Type B pancreatic cell (in vitro differentiated cells): ENCODE measurements around the gene TRPM3. TPM values are rescaled to one million over a fixed set of nuclear protein-coding genes. Genes with fewer than 3 reads are reported as not detected.
"Not testable (repeated sequence)": the region's sequence is repeated elsewhere in the genome, so short reads cannot be mapped to it uniquely, and the experiment has no call there.

Experiments used
- DNase-seq: peaks from one replicate; pipeline ENCODE4 v3.0.0; 2021; ENCODE audit warnings: mixed read lengths; ENCODE audit not compliant: unreplicated experiment; ENCODE audit errors: extremely low spot score
- H3K27ac Mint-ChIP-seq: 2 replicates; pipeline ENCODE4 v1.8.0; 2021; ENCODE audit warnings: mild to moderate bottlenecking, mixed read lengths
- H3K27me3 Mint-ChIP-seq: 2 replicates; pipeline ENCODE4 v1.8.0; 2021; ENCODE audit warnings: mixed read lengths
- H3K36me3 Mint-ChIP-seq: 2 replicates; pipeline ENCODE4 v1.8.0; 2021; ENCODE audit warnings: mixed read lengths
- H3K4me1 Mint-ChIP-seq: one replicate; pipeline ENCODE4 v1.8.0; 2021; ENCODE audit warnings: mixed read lengths; ENCODE audit not compliant: unreplicated experiment
- H3K4me3 Mint-ChIP-seq: 2 replicates; pipeline ENCODE4 v1.8.0; 2021; ENCODE audit warnings: mild to moderate bottlenecking, mixed read lengths
- H3K9me3 Mint-ChIP-seq: 2 replicates; pipeline ENCODE4 v1.8.0; 2021; ENCODE audit warnings: mixed read lengths
- total RNA-seq: library from RNA; stranded (reverse); gene quantifications from 2 replicates; pipeline ENCODE4 v1.2.1, GENCODE V29; 2021; ENCODE audit warnings: low replicate concordance
- TF ChIP-seq, protein P1 (sequence below): fragments of 200-600 bp; sonication (generic); conservative IDR thresholded peaks from 2 replicates; pipeline ENCODE4 v1.5.0; 2021; ENCODE audit warnings: antibody characterized with exemption, mild to moderate bottlenecking

Gene TRPM3
- total RNA-seq, 1 donor from 2014 or later, result 17.0 TPM

DNA sequence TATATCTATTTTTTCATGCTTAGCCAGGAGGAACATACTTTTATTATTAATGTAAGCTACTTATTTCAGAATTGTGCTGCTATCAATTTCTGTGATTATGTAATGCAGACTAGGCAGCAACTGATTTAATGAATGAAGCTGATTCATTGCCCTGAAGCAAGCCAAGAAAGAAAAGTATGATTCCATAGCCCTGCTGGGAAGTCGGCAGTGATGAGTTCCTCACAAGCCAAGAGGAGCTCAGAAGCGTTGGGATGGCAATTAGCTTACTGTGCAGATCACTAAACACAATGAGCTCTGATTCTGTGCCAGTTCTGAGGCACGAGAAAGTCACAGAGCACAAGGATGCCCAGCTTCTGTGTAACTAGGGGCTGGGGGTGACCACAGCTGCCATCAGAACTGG lies 452.7 kb downstream of the TRPM3 start:
- DNase-seq, result no peak
- no peaks in the 10 kb centered on the region for H3K4me1 Mint-ChIP-seq
- H3K9me3 Mint-ChIP-seq, result no peaks in the 10 kb centered on the region
- H3K27ac Mint-ChIP-seq, result no peak overlapping the region
- H3K27me3 Mint-ChIP-seq, result no peaks in the 10 kb centered on the region
- TF ChIP-seq, protein P1, sequence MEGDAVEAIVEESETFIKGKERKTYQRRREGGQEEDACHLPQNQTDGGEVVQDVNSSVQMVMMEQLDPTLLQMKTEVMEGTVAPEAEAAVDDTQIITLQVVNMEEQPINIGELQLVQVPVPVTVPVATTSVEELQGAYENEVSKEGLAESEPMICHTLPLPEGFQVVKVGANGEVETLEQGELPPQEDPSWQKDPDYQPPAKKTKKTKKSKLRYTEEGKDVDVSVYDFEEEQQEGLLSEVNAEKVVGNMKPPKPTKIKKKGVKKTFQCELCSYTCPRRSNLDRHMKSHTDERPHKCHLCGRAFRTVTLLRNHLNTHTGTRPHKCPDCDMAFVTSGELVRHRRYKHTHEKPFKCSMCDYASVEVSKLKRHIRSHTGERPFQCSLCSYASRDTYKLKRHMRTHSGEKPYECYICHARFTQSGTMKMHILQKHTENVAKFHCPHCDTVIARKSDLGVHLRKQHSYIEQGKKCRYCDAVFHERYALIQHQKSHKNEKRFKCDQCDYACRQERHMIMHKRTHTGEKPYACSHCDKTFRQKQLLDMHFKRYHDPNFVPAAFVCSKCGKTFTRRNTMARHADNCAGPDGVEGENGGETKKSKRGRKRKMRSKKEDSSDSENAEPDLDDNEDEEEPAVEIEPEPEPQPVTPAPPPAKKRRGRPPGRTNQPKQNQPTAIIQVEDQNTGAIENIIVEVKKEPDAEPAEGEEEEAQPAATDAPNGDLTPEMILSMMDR, result no peak
- H3K36me3 Mint-ChIP-seq, result no peaks in the 10 kb centered on the region
- no peak overlapping the region for H3K4me3 Mint-ChIP-seq

DNA sequence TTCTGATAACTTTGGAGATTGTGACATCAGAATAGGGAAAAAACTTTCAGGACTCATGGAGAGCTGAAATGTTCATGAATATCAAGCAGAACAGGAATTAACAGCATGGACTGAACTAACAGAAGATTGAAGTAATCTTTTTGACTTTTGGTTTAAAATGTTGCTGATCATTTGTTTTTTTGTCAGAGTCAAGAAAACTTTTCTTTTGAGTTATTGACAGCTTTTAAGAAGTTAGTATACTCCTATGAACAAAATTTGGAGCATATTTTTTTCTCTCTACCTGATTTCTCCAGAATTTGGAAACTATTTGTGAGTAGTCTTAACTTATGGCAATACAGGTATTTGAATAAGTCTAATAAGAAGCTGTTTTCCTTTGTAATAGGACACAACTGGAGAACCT lies 462.7 kb downstream of the TRPM3 start:
- no peaks in the 10 kb centered on the region for H3K9me3 Mint-ChIP-seq
- H3K4me3 Mint-ChIP-seq, result no peak overlapping the region
- no peaks in the 10 kb centered on the region for H3K27me3 Mint-ChIP-seq
- TF ChIP-seq, protein P1, result no peak
- no peaks in the 10 kb centered on the region for H3K4me1 Mint-ChIP-seq
- H3K36me3 Mint-ChIP-seq, result no peaks in the 10 kb centered on the region
- DNase-seq, result no peak
- H3K27ac Mint-ChIP-seq, result no peak overlapping the region

DNA sequence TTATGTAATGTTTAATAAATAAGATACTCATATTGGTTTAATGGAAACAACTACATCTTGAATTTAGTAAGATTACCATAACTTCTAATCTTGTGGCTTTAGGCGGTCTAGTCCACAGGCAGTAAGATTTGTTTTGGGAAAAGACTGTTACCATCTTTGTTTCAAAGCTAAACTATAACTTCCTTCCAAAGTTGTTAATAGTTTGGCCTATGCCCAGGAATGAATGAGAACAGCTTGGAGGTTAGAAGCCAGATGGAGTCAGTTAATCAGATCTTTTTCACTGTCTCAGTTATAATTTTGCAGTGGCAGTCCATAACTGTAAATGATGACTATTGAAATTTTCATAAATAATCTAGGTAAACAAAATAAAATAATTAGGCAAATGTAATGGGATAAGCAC lies 465.1 kb downstream of the TRPM3 start:
- no peaks in the 10 kb centered on the region for H3K36me3 Mint-ChIP-seq

DNA sequence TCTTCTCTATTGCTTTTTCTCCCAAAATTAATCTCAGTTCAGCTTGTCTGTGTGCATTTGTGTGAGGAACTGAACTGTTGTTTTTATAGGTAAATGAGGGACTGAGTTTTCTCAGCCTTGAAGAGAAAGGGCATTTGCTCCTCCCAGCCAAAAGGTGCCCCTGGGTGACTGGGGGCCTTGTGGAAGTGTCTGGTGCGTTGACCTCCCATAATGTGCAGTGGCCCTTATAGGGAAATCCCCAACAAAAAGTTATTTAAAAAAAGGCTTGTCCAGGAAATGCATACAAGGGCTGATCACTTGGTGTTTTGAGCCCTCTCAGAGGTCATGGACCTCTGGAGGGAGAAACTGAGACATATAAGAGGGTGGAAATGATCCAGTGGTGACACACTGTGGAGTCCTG lies 467.3 kb downstream of the TRPM3 start:
- Mint-ChIP-seq H3K27ac (no peak overlapping the region), H3K4me1 (no peaks in the 10 kb centered on the region), H3K9me3 (peaks cover 5% of the 10 kb centered on the region), H3K4me3 (no peak overlapping the region), H3K36me3 (no peaks in the 10 kb centered on the region), H3K27me3 (no peaks in the 10 kb centered on the region)
- TF ChIP-seq, protein P1, result no peak
- DNase-seq, result no peak

More for the DNA sequence above, 465.1 kb downstream of the TRPM3 start:
- Mint-ChIP-seq H3K27ac (no peak overlapping the region), H3K9me3 (no peaks in the 10 kb centered on the region), H3K4me3 (no peak overlapping the region), H3K27me3 (no peaks in the 10 kb centered on the region), H3K4me1 (no peaks in the 10 kb centered on the region)
- TF ChIP-seq, protein P1, result no peak
- DNase-seq, result no peak

DNA sequence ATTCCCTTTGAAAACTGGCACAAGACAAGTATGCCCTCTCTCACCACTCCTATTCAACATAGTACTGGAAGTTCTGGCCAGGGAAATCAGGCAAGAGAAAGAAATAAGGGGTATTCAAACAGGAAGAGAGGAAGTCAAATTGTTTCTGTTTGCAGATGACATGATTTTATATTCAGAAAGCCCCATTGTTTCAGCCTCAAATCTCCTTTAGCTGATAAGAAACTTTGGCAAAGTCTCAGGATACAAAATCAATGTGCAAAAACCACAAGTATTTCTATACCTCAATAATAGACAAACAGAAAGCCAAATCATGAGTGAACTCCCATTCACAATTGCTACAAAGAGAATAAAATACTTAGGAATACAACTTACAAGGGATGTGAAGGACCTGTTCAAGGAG lies 476.8 kb downstream of the TRPM3 start:
- not testable (repeated sequence) for H3K27me3 Mint-ChIP-seq, H3K27ac Mint-ChIP-seq, H3K4me3 Mint-ChIP-seq, H3K4me1 Mint-ChIP-seq, H3K36me3 Mint-ChIP-seq, DNase-seq, H3K9me3 Mint-ChIP-seq

DNA sequence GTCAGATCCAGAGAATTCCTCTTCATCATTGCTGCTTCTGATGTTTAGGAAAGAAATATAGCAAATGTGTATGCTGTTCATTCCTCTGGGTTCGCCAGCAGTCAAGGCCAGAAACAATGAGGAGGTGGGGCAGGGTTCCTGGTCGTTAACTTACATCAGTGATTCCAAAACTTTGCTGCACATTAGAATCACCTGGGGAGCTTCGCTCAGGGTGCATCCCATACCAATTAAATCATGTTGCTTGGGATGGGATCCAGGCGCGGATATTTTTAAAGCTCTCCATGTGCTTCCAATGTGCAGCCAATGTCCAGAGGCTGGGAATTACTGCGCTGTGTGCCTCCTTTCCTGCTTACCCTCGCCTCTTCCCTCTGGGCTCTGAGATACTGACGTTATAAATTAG lies 479.1 kb downstream of the TRPM3 start:
- Mint-ChIP-seq H3K4me1 (no peaks in the 10 kb centered on the region), H3K27ac (no peak overlapping the region), H3K9me3 (no peaks in the 10 kb centered on the region), H3K27me3 (peaks cover 7% of the 10 kb centered on the region), H3K36me3 (no peaks in the 10 kb centered on the region), H3K4me3 (no peak overlapping the region)
- TF ChIP-seq, protein P1, result no peak
- no peak for DNase-seq
